Type B pancreatic cell (in vitro differentiated cells): Measurements from ENCODE around the gene TMEM259. TPM values are rescaled to one million over a fixed set of nuclear protein-coding genes. Genes with fewer than 3 reads are reported as not detected.

ENCODE experiments used
- DNase-seq: peaks from one replicate; pipeline ENCODE4 v3.0.0; 2021; ENCODE audit warnings: mixed read lengths; ENCODE audit not compliant: unreplicated experiment; ENCODE audit errors: extremely low spot score
- H3K27ac Mint-ChIP-seq: 2 replicates; pipeline ENCODE4 v1.8.0; 2021; ENCODE audit warnings: mild to moderate bottlenecking, mixed read lengths
- H3K27me3 Mint-ChIP-seq: 2 replicates; pipeline ENCODE4 v1.8.0; 2021; ENCODE audit warnings: mixed read lengths
- H3K36me3 Mint-ChIP-seq: 2 replicates; pipeline ENCODE4 v1.8.0; 2021; ENCODE audit warnings: mixed read lengths
- H3K4me1 Mint-ChIP-seq: one replicate; pipeline ENCODE4 v1.8.0; 2021; ENCODE audit warnings: mixed read lengths; ENCODE audit not compliant: unreplicated experiment
- H3K4me3 Mint-ChIP-seq: 2 replicates; pipeline ENCODE4 v1.8.0; 2021; ENCODE audit warnings: mild to moderate bottlenecking, mixed read lengths
- H3K9me3 Mint-ChIP-seq: 2 replicates; pipeline ENCODE4 v1.8.0; 2021; ENCODE audit warnings: mixed read lengths
- total RNA-seq: library from RNA; stranded (reverse); gene quantifications from 2 replicates; pipeline ENCODE4 v1.2.1, GENCODE V29; 2021; ENCODE audit warnings: low replicate concordance
- TF ChIP-seq, protein P1 (sequence below): fragments of 200-600 bp; sonication (generic); conservative IDR thresholded peaks from 2 replicates; pipeline ENCODE4 v1.5.0; 2021; ENCODE audit warnings: antibody characterized with exemption, mild to moderate bottlenecking

TMEM259 gene
- total RNA-seq, 1 donor from 2014 or later: 173 TPM

DNA sequence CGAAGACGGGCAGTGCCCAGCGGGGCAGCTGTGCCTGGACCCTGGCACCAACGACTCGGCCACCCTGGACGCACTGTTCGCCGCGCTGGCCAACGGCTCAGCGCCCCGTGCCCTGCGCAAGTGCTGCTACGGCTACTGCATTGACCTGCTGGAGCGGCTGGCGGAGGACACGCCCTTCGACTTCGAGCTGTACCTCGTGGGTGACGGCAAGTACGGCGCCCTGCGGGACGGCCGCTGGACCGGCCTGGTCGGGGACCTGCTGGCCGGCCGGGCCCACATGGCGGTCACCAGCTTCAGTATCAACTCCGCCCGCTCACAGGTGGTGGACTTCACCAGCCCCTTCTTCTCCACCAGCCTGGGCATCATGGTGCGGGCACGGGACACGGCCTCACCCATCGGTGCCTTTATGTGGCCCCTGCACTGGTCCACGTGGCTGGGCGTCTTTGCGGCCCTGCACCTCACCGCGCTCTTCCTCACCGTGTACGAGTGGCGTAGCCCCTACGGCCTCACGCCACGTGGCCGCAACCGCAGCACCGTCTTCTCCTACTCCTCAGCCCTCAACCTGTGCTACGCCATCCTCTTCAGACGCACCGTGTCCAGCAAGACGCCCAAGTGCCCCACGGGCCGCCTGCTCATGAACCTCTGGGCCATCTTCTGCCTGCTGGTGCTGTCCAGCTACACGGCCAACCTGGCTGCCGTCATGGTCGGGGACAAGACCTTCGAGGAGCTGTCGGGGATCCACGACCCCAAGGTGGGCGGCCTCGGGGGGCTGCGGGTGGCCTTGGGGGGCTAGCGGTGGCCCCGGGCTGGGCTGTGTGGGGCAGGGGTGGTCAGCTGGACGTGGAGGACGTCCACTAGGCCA lies 15.9 kb downstream of the TMEM259 start:
- peaks cover 14% of the 10 kb centered on the region for H3K27me3 Mint-ChIP-seq
- TF ChIP-seq, protein P1, sequence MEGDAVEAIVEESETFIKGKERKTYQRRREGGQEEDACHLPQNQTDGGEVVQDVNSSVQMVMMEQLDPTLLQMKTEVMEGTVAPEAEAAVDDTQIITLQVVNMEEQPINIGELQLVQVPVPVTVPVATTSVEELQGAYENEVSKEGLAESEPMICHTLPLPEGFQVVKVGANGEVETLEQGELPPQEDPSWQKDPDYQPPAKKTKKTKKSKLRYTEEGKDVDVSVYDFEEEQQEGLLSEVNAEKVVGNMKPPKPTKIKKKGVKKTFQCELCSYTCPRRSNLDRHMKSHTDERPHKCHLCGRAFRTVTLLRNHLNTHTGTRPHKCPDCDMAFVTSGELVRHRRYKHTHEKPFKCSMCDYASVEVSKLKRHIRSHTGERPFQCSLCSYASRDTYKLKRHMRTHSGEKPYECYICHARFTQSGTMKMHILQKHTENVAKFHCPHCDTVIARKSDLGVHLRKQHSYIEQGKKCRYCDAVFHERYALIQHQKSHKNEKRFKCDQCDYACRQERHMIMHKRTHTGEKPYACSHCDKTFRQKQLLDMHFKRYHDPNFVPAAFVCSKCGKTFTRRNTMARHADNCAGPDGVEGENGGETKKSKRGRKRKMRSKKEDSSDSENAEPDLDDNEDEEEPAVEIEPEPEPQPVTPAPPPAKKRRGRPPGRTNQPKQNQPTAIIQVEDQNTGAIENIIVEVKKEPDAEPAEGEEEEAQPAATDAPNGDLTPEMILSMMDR: no peak
- no peaks in the 10 kb centered on the region for H3K9me3 Mint-ChIP-seq
- no peak for DNase-seq
- no peak overlapping the region for H3K27ac Mint-ChIP-seq
- peaks cover 5% of the 10 kb centered on the region for H3K36me3 Mint-ChIP-seq
- H3K4me3 Mint-ChIP-seq: peak overlapping the region; percentile 28
- no peaks in the 10 kb centered on the region for H3K4me1 Mint-ChIP-seq

DNA sequence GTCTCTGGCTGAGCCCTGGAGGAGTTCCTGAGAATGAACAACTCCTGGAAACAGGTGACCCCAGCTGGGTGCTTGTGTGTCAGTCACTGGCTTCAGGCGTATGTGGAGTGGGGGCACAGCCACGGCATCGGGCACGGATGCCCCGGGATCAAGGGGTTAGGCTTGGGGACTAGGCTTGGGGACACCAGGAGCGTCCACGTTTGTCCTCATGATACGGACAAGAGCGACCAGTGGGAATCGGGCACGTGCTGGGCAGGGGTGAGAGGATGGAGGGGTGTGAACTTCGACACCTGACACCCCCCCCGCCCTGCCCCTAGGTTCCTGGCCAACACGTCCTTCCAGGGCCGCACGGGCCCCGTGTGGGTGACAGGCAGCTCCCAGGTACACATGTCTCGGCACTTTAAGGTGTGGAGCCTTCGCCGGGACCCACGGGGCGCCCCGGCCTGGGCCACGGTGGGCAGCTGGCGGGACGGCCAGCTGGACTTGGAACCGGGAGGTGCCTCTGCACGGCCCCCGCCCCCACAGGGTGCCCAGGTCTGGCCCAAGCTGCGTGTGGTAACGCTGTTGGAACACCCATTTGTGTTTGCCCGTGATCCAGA lies 16.6 kb downstream of the TMEM259 start:
- peaks cover 5% of the 10 kb centered on the region for H3K36me3 Mint-ChIP-seq
- peaks cover 1% of the 10 kb centered on the region for H3K4me1 Mint-ChIP-seq
- TF ChIP-seq, protein P1: no peak
- peak overlapping the region; percentile 41 for H3K27ac Mint-ChIP-seq
- H3K4me3 Mint-ChIP-seq: no peak overlapping the region
- no peaks in the 10 kb centered on the region for H3K9me3 Mint-ChIP-seq
- peaks cover 20% of the 10 kb centered on the region for H3K27me3 Mint-ChIP-seq
- no peak for DNase-seq

DNA sequence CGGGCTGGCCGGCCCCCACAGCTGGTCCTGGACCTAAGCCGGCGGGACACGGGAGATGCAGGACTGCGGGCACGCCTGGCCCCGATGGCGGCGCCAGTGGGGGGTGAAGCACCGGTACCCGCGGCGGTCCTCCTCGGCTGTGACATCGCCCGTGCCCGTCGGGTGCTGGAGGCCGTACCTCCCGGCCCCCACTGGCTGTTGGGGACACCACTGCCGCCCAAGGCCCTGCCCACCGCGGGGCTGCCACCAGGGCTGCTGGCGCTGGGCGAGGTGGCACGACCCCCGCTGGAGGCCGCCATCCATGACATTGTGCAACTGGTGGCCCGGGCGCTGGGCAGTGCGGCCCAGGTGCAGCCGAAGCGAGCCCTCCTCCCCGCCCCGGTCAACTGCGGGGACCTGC lies 17.6 kb downstream of the TMEM259 start:
- no peaks in the 10 kb centered on the region for H3K9me3 Mint-ChIP-seq
- H3K27ac Mint-ChIP-seq: no peak overlapping the region
- DNase-seq: no peak
- peaks cover 30% of the 10 kb centered on the region for H3K27me3 Mint-ChIP-seq
- H3K4me1 Mint-ChIP-seq: peaks cover 5% of the 10 kb centered on the region
- TF ChIP-seq, protein P1: no peak
- H3K4me3 Mint-ChIP-seq: no peak overlapping the region
- peaks cover 5% of the 10 kb centered on the region for H3K36me3 Mint-ChIP-seq

DNA sequence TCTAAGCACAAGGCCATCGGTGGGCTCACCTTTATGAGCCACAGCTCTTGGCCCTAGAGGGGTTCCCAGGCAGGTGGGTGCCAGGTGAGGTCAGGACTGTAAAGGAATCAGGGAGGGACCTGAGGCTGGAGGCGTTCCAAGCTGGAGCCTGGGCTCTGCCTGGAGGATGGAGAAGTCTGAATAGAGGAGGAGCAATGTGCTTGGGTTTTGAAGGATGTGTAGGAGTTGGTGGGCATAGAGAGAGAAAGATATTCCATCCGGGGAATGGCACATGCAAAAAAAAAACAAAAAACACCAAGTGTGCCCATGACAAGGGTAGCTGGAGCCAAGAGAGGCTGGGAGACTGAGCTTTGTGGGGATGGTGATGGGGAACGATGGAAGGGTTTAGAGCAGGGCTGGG lies 18.3 kb downstream of the TMEM259 start:
- TF ChIP-seq, protein P1: no peak
- Mint-ChIP-seq H3K4me3 (no peak overlapping the region), H3K9me3 (no peaks in the 10 kb centered on the region), H3K4me1 (peaks cover 5% of the 10 kb centered on the region), H3K36me3 (peaks cover 5% of the 10 kb centered on the region), H3K27ac (peak overlapping the region; percentile 60), H3K27me3 (peaks cover 36% of the 10 kb centered on the region)
- DNase-seq: no peak

DNA sequence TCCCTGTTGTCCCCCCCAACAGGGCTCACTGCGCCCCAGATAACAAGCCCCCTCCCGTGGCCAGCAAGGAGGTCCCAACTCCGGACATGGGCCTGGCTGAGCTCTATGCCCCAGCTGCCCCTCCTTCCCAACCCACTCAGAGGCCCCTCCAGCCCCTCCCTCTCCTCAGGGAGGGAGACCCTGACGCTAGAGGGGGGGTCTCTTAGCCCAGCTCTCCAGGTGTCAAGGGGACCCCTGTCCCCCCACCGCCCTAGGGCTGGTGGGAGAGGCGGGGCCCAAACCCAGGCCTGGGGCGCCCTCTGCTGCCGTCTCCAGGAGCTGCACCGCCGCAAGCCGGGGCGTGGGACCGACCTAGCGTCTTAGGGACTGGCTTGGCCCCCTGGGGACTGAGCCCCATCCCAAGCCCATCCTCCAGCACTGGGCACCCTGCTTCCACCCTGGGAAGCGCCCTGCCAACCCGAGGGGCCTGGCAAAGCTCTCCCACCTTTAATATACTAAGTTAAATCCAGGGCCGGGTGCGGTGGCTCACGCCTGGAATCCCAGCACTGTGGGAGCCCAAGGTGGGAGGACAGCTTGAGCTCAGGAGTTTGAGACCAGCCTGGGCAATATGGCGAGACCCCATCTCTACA lies 19.3 kb downstream of the TMEM259 start:
- peak overlapping the region; percentile 65 for H3K4me3 Mint-ChIP-seq
- TF ChIP-seq, protein P1: peak; percentile 95
- peaks cover 46% of the 10 kb centered on the region for H3K27me3 Mint-ChIP-seq
- DNase-seq: no peak
- H3K9me3 Mint-ChIP-seq: no peaks in the 10 kb centered on the region
- H3K36me3 Mint-ChIP-seq: peaks cover 2% of the 10 kb centered on the region
- no peak overlapping the region for H3K27ac Mint-ChIP-seq
- peaks cover 5% of the 10 kb centered on the region for H3K4me1 Mint-ChIP-seq
